Measurements from ENCODE around the gene RHOF.
"Not testable (repeated sequence)": the region's sequence is repeated elsewhere in the genome, so short reads cannot be mapped to it uniquely, and the experiment has no call there.

The RHOF gene

GRCh38 chr12:121792607-121793439 is 665 bp downstream of the RHOF start:
- DNase-seq (ENCODE audit: low read depth): no peak

GRCh38 chr12:121791671-121792551 is 1.6 kb downstream of the RHOF start:
- DNase-seq (ENCODE audit: low read depth): no peak

GRCh38 chr12:121790785-121791184 is 2.7 kb downstream of the RHOF start:
- DNase-seq (ENCODE audit: low read depth): not testable (repeated sequence)

- no peak for DNase-seq (ENCODE audit: low read depth)
Observed at GRCh38 chr12:121789800-121790728, 3.4 kb downstream of the RHOF start.

- DNase-seq (ENCODE audit: low read depth): no peak
Observed at GRCh38 chr12:121789233-121789781, 4.2 kb downstream of the RHOF start.

GRCh38 chr12:121788176-121788818 is 5.2 kb downstream of the RHOF start:
- no peak for DNase-seq (ENCODE audit: low read depth)

- DNase-seq (ENCODE audit: low read depth): no peak
Observed at GRCh38 chr12:121787063-121788025, 6.1 kb downstream of the RHOF start.

- peak; percentile 87 for DNase-seq (ENCODE audit: low read depth)
Observed at GRCh38 chr12:121786440-121786825, 7.1 kb downstream of the RHOF start.

GRCh38 chr12:121784460-121784859 is 9.0 kb downstream of the RHOF start:
- peak; percentile 93 for DNase-seq (ENCODE audit: low read depth)

GRCh38 chr12:121783766-121784165 is 9.7 kb downstream of the RHOF start:
- DNase-seq (ENCODE audit: low read depth): no peak

- peak; percentile 65 for DNase-seq (ENCODE audit: low read depth)
Observed at GRCh38 chr12:121781998-121782979, 11.2 kb downstream of the RHOF start.

GRCh38 chr12:121781484-121781997 is 11.9 kb downstream of the RHOF start:
- DNase-seq (ENCODE audit: low read depth): no peak

GRCh38 chr12:121780429-121780828 is 13.1 kb downstream of the RHOF start:
- DNase-seq (ENCODE audit: low read depth): no peak

GRCh38 chr12:121779422-121779895 is 14.0 kb downstream of the RHOF start:
- DNase-seq (ENCODE audit: low read depth): no peak

GRCh38 chr12:121778567-121779421 is 14.7 kb downstream of the RHOF start:
- DNase-seq (ENCODE audit: low read depth): no peak

- DNase-seq (ENCODE audit: low read depth): no peak
Observed at GRCh38 chr12:121776190-121777098, 17.0 kb downstream of the RHOF start.
